GM19455 (cell line): Measurements from ENCODE around the gene ADSS2.
"Not testable (repeated sequence)": the region's sequence is repeated elsewhere in the genome, so short reads cannot be mapped to it uniquely, and the experiment has no call there.

Source experiments
- ATAC-seq: cut with Tn5 transposase; IDR thresholded peaks from one replicate; pipeline ENCODE4 v1.9.1; 2021; ENCODE audit not compliant: unreplicated experiment

The ADSS2 gene

GRCh38 chr1:244400974-244401373, 50.7 kb downstream of the ADSS2 start:
- no peak for ATAC-seq

- no peak for ATAC-seq
Observed at GRCh38 chr1:244397131-244397530, 54.6 kb downstream of the ADSS2 start.

- ATAC-seq: no peak
Observed at GRCh38 chr1:244395965-244396364, 55.7 kb downstream of the ADSS2 start.

GRCh38 chr1:244394826-244395765, 56.6 kb downstream of the ADSS2 start:
- no peak for ATAC-seq

- ATAC-seq: no peak
Observed at GRCh38 chr1:244394346-244394745, 57.4 kb downstream of the ADSS2 start.

- ATAC-seq: no peak
Observed at GRCh38 chr1:244393604-244394176, 58.0 kb downstream of the ADSS2 start.

- ATAC-seq: no peak
Observed at GRCh38 chr1:244391761-244392160, 59.9 kb downstream of the ADSS2 start.

GRCh38 chr1:244388961-244389360, 62.7 kb downstream of the ADSS2 start:
- no peak for ATAC-seq

GRCh38 chr1:244387415-244387814, 64.3 kb downstream of the ADSS2 start:
- no peak for ATAC-seq

- ATAC-seq: no peak
Observed at GRCh38 chr1:244386595-244386994, 65.1 kb downstream of the ADSS2 start.

GRCh38 chr1:244384066-244384465, 67.6 kb downstream of the ADSS2 start:
- no peak for ATAC-seq

- ATAC-seq: no peak
Observed at GRCh38 chr1:244383278-244383884, 68.3 kb downstream of the ADSS2 start.

GRCh38 chr1:244381878-244382565, 69.7 kb downstream of the ADSS2 start:
- ATAC-seq: no peak

- no peak for ATAC-seq
Observed at GRCh38 chr1:244376126-244376525, 75.6 kb downstream of the ADSS2 start.

- no peak for ATAC-seq
Observed at GRCh38 chr1:244375051-244375450, 76.7 kb downstream of the ADSS2 start.

- not testable (repeated sequence) for ATAC-seq
Observed at GRCh38 chr1:244374484-244374883, 77.2 kb downstream of the ADSS2 start.

GRCh38 chr1:244371242-244372141, 80.2 kb downstream of the ADSS2 start:
- no peak for ATAC-seq

- ATAC-seq: no peak
Observed at GRCh38 chr1:244370060-244370637, 81.6 kb downstream of the ADSS2 start.

- ATAC-seq: no peak
Observed at GRCh38 chr1:244369256-244370057, 82.3 kb downstream of the ADSS2 start.
